NCI-H2081 treated with DMSO at 0.1 percent for 48 hours (cell line): ENCODE data around the gene LRCH1.

ENCODE experiments used
- DNase-seq: peaks from one replicate; lab custom pipeline; 2025; lab: John Stamatoyannopoulos, UW

LRCH1 gene

DNA sequence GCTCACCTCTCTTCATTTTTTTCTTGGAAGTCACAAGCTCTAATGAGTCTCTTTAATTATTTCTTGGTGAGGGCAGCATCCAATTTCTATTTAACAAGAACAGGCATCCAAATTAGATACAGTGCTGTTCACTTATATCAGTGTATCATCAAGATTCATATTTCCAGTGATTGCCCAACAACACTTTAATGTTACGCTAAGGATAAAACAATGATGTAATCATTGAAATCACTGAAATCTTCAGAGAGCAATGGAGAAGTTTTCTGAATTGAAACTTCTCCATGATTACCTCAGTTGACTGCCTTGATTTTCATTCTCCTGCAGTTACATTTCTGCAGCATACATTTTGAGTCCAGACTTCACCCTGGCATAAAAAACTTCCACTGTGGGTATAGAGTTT lies 17.1 kb upstream of the LRCH1 start:
- no peak for DNase-seq

DNA sequence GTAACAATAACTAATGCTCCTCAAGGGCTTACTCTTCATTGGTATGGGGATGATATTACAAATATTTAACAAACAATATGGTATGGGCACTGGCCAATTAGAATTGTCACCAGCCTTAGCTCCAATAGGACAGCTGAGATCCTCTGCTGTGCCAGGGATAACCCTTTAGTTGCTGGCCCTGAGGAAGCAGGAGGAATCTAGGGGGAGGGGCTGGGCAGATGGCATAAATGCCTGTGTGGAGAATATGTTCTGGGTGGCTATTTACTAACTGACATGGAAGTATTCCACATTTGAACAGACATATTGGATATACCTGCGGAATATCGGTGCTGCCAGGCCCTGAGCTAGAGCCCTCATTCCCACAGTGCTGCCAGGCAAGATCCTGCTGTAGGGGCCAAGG lies 16.6 kb upstream of the LRCH1 start:
- no peak for DNase-seq

DNA sequence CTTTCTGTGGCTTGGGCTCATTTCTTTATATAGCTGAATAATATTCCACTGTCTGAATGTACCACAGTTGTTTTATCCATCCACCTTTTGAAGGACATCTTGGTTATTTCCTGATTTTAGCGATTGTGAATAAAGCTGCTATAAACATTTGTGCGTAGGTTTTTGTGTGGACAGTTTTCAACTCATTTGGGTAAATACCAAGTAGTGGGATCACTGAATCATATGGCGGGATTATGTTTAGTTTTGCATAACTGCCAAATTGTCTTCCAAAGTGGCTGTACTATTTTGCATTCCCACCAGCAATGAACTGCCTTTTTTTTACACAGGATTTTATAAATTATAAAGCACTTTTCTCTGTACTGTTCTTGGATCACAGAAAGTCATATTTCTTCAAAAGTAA lies 13.7 kb upstream of the LRCH1 start:
- no peak for DNase-seq

DNA sequence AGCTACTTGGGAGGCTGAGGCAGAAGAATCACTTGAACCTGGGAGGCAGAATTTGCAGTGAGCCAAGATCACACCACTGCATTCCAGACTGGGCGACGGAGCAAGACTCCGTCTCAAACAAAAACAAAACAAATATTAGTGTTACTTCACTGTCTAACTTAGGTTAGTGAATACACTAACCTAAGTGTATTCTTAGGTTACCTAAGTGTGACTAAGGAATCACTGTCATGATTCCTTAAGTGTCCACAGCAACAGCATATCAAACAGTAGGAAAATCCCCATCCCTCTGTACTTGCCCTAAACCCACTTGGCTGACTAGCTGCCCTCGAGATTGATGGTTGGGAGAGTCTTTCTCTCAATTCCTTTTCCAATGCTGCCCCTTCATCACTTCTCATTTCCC lies 11.8 kb upstream of the LRCH1 start:
- DNase-seq: no peak

DNA sequence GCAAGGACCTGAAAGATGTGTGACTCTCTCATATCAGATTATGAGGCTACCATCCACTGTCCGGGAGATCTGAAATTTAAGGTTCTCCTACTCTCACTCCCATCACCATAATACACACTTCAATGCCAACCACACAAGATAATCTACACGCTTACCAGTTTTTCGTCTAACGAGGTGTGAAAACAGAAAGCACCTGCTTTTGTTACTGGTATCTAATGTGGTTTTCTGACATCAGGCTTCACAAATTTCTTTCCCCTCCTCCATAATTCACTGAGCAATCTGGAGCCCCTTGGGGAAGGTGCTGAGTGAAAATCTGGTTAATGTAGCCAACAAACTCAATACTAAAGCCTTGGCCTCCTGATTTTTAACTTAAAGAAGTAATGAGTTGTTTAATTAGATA lies 10.1 kb upstream of the LRCH1 start:
- no peak for DNase-seq

DNA sequence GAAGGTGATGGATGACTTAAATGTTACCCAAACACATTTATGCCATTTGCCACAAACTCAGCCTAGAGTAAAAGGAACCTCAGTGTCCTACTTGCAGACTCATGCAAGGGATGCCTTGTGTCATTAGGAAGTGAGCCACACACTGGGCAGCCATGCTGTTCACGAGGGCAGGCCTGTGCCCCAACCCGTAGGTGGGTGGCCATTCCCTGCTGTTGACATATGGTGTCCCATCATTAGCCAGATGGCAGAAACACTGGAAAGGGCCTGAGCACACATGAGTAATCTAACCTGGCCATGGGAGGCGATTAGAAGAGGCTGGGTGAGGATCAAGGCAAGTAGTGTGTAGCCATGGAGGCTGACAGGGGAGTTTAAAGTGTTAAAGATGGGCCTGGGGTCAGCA lies 9.7 kb upstream of the LRCH1 start:
- no peak for DNase-seq

DNA sequence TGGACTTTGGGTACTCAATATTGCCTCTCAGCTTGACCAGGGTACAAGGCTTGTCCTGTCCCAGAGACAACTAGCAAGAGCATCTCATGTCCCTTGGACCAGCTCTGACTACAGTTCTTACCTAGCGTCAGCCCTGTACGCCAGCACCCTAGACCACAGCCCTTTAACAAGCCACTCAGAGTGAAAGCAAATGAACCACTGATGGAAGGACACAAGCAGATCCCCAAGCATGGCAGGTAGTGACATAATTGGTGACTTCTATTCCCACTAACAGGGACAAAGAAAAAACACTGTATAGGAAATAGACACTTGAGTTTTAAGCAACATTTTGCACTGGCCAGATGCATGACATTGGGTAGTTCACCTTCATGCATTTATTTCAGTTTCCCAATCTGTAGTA lies 8.8 kb upstream of the LRCH1 start:
- DNase-seq: no peak

DNA sequence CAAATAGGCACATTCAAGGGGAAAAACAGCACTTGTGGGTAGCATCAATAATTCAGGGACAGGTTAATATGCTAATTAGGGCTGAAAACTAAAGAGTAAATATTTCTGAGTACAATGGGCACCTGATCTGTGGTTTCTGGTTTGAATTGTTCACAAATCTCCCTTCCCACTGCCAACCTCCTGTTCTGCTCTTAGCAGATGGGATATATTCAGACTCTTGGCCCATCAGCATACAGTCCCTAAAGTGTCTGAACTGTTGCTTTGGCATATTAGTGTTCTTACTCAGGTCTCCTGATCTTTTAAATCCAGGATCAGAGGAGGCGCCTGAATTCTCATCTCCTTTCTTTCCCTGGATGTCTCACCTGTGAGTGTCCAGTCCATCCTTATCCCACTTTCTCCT lies 8.2 kb upstream of the LRCH1 start:
- DNase-seq: no peak

DNA sequence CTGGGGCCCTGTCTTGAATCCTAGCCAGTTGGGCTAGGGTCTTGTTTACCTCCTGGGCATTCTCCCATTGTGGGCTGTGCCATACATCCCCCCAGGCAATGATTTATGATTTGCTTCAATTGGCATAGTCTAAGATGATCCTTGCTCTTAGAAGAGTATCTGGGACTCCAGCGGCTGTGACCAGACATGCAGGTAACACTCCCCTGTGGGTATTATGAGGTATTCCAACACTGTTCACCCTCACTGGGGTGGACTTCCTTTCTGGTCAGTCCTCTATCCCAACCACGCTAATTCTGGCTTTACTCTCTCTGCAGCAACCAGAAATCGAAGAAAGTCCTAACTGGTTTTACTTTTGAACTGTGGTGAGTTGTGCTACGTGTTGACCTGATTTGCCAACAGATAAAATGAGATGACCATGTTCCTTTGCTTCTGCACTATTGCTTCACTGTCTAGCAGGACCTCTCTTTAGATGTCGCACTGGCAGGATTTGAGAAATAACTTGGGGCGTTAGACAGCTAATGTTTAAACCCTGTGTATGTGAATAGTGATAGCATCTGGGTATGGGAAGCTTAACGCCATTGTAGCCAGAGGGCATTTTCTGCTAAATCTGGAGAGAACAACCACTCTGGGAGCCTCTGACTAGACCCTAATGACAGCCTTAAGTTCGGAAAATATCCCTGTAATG lies 6.7 kb upstream of the LRCH1 start:
- no peak for DNase-seq

DNA sequence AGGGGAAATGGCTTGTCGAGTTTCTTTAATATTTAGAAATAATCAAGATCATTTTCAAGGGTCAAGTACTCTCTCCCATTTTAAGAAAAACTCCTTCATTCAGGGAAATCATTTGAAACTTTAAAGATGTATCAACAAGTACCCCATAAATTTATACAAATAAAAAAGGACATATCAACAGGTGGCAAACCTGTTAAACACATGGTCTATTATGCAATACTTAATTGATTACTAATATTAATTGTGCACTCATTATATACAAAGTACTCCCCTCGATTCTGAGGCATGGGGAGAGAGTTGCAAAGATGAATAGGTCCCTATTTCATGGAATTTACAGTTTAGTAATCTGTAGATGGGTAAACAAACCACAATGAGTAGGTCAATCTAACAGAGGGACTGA lies 2.1 kb upstream of the LRCH1 start:
- no peak for DNase-seq

DNA sequence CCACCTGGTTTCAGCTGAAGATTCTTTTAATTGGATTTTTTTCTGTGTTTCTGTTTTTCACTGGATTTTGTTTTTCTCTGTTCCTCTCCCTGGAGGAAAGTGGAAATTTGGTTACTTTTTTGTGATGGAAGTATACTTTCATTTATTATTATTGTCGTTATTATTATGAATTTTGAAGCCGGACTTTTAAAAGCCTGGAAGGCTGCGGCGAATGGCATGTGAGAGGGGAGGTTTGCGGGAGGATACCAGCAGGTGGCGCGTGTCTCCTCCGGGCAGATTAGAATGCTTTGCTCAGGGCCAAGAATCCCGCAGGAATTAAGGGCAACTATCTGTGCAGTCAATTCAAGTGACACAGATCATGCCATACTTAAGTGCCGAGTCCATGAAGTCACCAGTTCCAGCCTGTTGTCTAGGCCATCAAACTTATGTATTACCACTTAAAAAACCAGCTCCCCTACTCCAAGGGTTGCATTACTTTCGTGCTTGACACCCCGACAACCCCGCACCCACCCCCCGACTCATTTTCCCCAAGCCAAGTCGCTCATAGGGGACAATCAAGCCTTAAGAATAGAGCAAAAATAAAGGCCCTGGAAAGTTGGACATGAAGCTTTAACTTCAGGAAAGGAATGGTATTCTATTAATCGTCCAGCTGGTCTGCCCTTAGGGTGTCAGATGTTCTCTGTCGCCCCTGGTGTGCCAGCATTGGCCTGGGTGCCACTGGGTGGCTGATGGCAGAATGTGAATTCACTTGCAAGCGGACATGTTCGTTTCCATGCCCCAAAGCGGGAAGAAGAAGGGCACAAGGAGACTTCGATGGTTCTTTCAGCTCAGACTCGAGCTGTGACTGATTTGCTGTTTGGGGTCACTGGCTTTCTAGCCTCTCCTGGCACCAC lies 1.3 kb upstream of the LRCH1 start:
- no peak for DNase-seq

DNA sequence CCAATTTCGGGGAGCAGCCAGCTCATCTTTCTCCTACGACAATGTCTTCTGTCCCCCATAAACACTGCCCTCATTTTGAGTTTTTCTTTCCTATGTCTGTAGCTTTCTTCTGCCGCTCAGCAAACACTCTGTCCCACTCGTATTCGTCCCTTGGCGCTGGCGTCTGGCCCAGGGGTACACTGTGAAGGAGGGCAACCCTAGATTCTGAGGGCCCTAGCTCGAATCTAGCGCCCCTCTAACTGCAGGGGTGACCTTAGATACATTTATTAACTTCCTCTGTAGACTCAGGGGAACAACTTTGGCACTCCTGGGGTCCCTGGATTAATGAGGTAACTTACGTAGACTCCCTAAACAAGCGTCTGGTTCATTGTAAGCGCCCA lies 677 bp upstream of the LRCH1 start:
- DNase-seq: no peak

DNA sequence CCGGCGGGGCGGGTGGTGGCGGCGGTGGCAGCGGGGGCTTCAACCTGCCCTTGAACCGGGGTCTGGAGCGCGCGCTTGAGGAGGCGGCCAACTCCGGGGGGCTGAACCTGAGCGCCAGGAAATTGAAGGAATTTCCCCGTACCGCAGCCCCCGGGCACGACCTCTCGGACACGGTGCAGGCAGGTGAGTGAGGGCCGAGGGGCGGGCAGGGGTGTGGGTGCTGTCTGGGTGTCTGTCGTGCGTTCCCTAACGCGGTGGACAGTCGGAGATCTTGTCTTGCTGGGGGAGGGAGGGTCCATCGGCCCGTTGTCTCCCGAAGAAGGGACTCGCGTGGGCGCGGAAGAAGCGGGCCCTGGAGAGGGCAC lies 533 bp downstream of the LRCH1 start:
- DNase-seq: no peak

DNA sequence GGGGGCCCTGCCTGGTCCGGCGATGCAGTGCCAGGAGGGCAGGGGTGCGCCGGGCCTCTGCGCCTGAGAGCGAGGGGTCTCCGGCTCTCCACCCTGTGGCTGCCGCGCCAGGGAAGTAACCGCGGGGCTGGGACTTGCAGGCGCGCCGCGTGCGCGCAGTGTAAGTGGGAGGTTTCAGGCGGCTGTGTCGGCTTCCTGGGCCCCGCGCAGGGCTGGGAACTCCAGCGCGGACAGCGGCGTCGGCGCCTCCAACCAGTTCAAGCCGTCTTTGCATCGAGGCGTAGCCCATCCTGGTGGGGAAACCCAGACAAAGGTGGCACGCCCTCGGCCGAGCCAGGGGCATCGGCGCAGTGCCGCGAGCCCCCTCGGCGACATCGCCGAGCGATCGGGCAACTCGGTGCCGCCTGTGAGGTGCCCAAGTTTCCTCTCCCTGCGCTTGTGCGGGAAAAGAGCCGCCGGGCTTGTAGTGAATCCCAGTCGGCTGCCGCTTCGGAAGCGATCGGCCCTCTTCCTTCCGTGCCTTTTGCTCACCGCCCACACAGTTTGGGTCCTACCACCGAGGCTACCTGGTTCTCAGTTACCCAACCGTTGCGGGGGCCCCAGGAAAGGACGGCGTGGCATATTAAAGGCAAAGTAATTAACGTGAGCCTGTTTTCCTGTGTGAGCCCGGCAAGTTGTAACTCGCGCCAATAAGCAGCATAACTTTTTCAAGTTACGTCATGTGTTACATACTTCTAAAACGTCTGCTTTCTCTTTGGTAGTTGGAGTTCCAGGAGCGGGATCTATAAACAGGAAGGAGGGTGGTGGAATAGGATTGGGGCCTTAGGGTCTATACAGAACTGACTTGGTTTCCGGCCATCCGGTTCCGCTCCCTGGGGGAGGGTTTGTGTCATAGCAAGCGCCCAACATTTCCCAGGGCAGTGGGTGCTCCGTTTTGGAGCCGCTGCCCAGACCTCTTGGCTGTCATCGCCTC lies 1.2 kb downstream of the LRCH1 start:
- no peak for DNase-seq

DNA sequence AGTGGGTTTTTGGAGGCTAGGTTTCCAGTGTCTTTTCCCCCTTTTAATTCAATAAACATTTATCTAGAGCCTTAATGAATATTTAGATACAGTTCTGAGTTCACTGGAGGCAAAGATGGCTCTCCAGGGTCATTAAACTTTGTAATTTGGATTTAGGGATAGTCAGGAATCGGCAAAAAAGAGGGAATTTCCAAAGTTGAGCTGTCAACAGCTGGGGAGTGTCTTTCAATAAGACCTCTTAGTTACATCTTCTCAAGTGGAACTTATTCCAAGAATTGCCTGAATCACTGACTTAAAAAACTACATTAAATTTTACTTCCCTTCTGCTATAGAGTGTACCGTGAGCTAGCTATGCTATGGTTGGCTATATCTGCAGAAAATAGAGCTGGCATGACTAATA lies 2.0 kb downstream of the LRCH1 start:
- no peak for DNase-seq

DNA sequence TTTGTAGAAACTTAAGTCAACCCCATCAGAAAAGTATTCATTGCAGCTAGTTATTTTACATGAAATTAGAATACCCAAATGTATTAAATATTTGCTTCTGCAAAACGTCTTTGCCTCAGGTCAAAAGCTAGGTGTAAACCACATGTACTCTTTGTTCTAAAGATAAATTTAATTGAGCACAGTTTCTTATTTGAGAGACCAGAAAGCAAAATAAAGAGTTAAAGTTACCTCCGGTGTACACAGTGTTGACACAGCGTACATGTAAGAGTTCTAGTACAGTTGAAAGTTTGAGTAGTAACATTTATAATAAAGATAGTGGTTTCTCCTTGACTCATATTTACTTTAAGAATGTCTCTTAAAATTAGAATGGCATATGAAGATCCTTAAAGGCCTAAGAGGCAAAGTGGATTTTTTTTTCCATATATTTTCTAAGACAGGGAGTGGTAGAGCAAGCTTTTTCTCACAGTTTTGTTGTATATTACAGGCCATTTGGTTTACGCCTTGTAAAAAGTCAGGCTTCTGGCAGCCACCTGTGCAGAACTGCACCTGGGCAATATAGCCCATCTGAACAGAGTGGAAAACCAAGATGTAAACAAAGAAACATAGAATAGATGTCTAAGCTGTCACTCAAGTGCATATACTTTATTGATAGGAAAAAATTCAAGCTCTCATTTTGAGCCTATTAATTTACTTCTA lies 2.9 kb downstream of the LRCH1 start:
- no peak for DNase-seq

DNA sequence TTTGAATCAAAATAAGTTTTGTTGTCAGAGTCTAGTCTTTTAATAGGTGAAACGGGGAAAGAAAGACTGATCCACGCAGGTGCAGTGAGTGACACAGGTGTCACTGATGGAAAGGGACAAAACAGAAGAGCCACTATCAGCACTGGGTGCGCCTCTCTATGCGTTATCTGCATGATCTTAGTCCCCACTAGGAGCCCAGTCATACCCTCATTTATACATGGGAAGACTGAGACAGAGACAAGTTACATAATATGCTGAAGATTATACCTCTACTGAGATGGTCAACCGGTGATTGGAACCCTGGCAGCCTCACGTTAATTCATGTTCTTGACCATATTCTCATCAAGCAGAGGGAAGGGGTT lies 3.4 kb downstream of the LRCH1 start:
- DNase-seq: no peak

DNA sequence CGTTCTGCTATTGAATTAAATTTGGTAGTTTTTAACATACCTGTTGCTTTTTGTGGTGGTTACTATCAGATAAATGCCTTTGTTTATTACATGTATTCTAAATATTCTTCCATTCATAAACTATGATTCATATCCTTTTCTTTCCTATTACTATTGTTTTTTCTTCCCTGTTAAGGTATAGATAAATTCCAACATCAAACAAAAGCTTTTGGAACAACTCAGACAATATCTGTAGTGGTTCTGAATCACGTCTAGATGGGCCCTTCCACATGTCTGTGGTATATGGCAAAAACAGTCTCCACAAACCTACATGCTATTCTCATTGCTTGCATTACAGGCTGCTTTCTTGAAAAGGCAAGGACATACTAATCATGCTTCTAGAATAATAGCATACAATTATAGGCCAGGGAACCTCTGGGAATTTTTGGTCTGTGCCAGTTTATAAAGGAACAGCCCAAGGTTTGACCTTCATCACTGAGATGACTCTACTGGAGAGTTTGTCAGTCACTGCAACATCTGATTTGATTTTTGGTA lies 6.4 kb downstream of the LRCH1 start:
- no peak for DNase-seq

DNA sequence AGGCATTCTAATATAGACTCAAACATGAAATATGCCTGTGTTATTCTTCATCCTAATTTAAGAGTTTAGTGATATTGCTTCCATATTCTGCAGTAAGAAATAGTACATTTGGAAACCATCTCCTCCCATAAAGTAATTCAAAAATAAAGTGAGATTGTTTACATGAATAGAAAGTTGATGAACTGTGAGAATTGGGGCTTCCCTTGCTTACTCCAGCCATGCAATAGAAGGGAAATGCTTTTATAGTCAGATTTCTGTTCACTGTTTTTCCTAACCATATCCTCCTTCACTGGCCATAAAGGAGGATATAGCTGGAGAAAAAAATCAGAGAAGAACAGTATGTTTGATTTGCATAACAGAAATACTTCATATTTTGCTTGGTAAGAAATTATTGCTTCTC lies 7.8 kb downstream of the LRCH1 start:
- DNase-seq: no peak

DNA sequence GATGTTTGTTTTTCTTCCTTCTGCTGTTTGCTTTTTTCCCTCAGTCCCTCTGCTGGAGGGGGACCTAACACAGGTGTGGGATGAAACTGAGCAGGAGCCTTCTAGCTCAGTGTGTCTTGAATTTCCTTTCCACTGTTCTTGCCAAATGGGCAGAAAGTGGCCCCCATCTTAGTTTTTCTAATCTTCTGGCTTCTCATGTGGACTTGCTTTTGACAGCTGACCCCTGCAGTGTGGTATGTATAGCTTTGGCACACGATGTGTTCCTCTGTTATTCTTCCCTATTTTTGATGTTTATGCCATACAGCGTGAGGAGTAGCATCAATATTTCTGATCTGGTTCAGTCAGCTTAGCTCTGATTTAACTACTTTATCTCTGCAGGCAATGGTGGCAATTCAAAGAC lies 8.3 kb downstream of the LRCH1 start:
- no peak for DNase-seq

DNA sequence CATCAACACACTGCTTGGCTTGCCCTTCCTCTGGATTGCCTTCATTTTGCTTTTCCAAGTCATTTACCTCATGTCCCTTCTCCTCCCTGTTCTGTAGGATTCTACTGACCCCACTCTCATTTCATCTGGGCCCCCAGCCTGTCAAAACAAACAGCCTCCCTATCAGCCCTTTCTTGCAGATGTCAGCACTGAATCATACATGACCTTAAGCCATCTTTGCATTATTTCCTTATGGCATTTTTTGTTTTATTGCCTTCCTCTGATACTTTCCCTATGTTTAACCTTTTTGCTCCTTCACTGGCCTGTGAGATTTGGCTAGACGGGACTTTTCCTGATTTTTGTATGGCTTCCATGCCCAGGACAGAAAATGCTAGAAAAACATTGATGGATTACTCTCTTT lies 8.7 kb downstream of the LRCH1 start:
- DNase-seq: no peak

DNA sequence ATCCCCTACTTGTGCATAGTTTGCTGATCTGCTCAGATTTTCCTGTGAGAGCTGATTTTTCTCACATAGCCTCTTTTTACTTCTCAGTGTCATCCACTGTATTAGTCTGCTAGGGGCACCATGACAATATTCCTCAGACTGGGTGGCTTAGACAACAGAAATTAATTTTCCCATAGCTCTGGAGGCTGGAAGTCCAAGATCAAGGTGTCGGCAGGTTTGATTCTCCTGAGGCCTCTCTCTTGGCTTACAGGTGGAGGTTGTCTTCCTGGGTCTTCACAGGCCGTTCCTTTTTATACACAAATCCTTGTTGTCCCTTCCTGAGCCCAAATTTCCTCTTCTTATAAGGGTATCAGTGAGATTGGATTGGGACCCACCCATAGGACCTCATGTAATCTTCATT lies 9.2 kb downstream of the LRCH1 start:
- DNase-seq: no peak
